Measurements from ENCODE around the gene IRAK3.

GRCh38 chr12:66210840-66211239, 21.8 kb downstream of the IRAK3 start:
- TF ChIP-seq CTCF (IDR thresholded peaks at IDR 0.05) (no peak), POLR2A (IDR thresholded peaks at IDR 0.05) (no peak), EP300 (IDR thresholded peaks at IDR 0.05) (no peak)
